ENCODE measurements around the gene MME. TPM values are rescaled to one million over a fixed set of nuclear protein-coding genes. Genes with fewer than 3 reads are reported as not detected.

Gene MME
- total and polyA plus RNA-seq, 4 donors, result 4.1 to 20.7 (median 9.5) TPM

DNA sequence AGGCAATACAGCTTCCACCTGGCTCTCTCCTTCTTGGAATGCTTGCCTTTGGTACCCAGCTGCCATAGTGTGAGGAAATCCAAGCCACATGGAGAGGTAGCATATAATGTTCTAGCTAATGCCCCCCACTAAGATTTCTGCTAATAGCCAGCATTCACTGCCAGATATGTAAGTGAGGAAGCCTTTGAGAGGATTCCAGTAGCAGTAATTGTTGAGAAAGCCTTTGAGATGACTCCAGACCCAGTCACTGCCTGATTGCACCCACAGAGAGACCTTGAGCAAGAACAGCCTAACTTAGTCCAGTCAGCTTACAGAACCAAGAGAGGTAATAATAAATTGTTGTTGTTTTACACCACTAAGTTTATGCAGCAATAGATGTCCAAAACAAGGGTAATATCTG is 150.3 kb downstream of the MME start:
- Histone ChIP-seq H3K27me3 (ENCODE audit: control insufficient read depth in 4 of 4, insufficient read depth in 4 of 4, low read length in 3 of 4) (no peaks in the 10 kb centered on the region), H3K4me3 (ENCODE audit: low read depth in 1 of 3, low read length in 3 of 3) (no peak overlapping the region), H3K9me3 (ENCODE audit: control insufficient read depth in 4 of 4, low read length in 3 of 4) (no peaks in the 10 kb centered on the region), H3K27ac (ENCODE audit: low read depth in 1 of 2, low read length in 2 of 2) (no peak overlapping the region), H3K36me3 (ENCODE audit: control insufficient read depth in 4 of 4, insufficient read depth in 3 of 4, low read depth in 1 of 4, low read length in 3 of 4) (no peaks in the 10 kb centered on the region), H3K9ac (ENCODE audit: low read depth in 1 of 2, low read length in 2 of 2) (no peak overlapping the region), H3K4me1 (ENCODE audit: control insufficient read depth in 4 of 4, insufficient read depth in 4 of 4, low read length in 3 of 4) (peaks cover 0 to 12% (median 4%) of the 10 kb centered on the region in 4 donors)
- TF ChIP-seq GABPA (IDR thresholded peaks at IDR 0.05 in 1 of 2, conservative IDR thresholded peaks at IDR 0.05 in 1 of 2), result no peak
- no peak for TF ChIP-seq CTCF (IDR thresholded peaks at IDR 0.05; ENCODE audit: low read depth, low read length, missing input control)
- TF ChIP-seq YY1 (IDR thresholded peaks at IDR 0.05), result no peak
- TF ChIP-seq, protein P1, sequence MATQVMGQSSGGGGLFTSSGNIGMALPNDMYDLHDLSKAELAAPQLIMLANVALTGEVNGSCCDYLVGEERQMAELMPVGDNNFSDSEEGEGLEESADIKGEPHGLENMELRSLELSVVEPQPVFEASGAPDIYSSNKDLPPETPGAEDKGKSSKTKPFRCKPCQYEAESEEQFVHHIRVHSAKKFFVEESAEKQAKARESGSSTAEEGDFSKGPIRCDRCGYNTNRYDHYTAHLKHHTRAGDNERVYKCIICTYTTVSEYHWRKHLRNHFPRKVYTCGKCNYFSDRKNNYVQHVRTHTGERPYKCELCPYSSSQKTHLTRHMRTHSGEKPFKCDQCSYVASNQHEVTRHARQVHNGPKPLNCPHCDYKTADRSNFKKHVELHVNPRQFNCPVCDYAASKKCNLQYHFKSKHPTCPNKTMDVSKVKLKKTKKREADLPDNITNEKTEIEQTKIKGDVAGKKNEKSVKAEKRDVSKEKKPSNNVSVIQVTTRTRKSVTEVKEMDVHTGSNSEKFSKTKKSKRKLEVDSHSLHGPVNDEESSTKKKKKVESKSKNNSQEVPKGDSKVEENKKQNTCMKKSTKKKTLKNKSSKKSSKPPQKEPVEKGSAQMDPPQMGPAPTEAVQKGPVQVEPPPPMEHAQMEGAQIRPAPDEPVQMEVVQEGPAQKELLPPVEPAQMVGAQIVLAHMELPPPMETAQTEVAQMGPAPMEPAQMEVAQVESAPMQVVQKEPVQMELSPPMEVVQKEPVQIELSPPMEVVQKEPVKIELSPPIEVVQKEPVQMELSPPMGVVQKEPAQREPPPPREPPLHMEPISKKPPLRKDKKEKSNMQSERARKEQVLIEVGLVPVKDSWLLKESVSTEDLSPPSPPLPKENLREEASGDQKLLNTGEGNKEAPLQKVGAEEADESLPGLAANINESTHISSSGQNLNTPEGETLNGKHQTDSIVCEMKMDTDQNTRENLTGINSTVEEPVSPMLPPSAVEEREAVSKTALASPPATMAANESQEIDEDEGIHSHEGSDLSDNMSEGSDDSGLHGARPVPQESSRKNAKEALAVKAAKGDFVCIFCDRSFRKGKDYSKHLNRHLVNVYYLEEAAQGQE (IDR thresholded peaks at IDR 0.05), result no peak
- TF ChIP-seq, protein P2, sequence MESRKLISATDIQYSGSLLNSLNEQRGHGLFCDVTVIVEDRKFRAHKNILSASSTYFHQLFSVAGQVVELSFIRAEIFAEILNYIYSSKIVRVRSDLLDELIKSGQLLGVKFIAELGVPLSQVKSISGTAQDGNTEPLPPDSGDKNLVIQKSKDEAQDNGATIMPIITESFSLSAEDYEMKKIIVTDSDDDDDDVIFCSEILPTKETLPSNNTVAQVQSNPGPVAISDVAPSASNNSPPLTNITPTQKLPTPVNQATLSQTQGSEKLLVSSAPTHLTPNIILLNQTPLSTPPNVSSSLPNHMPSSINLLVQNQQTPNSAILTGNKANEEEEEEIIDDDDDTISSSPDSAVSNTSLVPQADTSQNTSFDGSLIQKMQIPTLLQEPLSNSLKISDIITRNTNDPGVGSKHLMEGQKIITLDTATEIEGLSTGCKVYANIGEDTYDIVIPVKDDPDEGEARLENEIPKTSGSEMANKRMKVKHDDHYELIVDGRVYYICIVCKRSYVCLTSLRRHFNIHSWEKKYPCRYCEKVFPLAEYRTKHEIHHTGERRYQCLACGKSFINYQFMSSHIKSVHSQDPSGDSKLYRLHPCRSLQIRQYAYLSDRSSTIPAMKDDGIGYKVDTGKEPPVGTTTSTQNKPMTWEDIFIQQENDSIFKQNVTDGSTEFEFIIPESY (IDR thresholded peaks at IDR 0.05), result no peak
- no peak for TF ChIP-seq JUND (IDR thresholded peaks at IDR 0.05)
- TF ChIP-seq FOXA2 (IDR thresholded peaks at IDR 0.05), result no peak
- no peak for TF ChIP-seq RXRA (IDR thresholded peaks at IDR 0.05)
- TF ChIP-seq TAF1 (conservative IDR thresholded peaks at IDR 0.05), result no peak
- no peak for TF ChIP-seq MAX (IDR thresholded peaks at IDR 0.05)
- no peak for TF ChIP-seq HNF4A (conservative IDR thresholded peaks at IDR 0.05)
- no peak for DNase-seq (ENCODE audit: low spot score)

- Histone ChIP-seq H3K4me1 (ENCODE audit: control insufficient read depth in 4 of 4, insufficient read depth in 4 of 4, low read length in 3 of 4) (peaks cover 0 to 12% (median 4%) of the 10 kb centered on the region in 4 donors), H3K27ac (ENCODE audit: low read depth in 1 of 2, low read length in 2 of 2) (no peak overlapping the region), H3K9ac (ENCODE audit: low read depth in 1 of 2, low read length in 2 of 2) (no peak overlapping the region), H3K36me3 (ENCODE audit: control insufficient read depth in 4 of 4, insufficient read depth in 3 of 4, low read depth in 1 of 4, low read length in 3 of 4) (no peaks in the 10 kb centered on the region), H3K27me3 (ENCODE audit: control insufficient read depth in 4 of 4, insufficient read depth in 4 of 4, low read length in 3 of 4) (no peaks in the 10 kb centered on the region), H3K9me3 (ENCODE audit: control insufficient read depth in 4 of 4, low read length in 3 of 4) (no peaks in the 10 kb centered on the region), H3K4me3 (ENCODE audit: low read depth in 1 of 3, low read length in 3 of 3) (no peak overlapping the region)
- TF ChIP-seq RXRA (IDR thresholded peaks at IDR 0.05) (no peak), HNF4G (IDR thresholded peaks at IDR 0.05) (no peak)
- WGBS, result 97% methylated on average over 2 of the region's 2 CpGs
- no peak for DNase-seq (ENCODE audit: low spot score)
These were observed 151.7 kb downstream of the MME start for GRCh38 chr3:155231792-155232191.

All from liver (tissue), 9 donors.